Heart right ventricle (tissue), 16 donors: Measurements from ENCODE around the gene RAMP2. TPM values are rescaled to one million over a fixed set of nuclear protein-coding genes. Genes with fewer than 3 reads are reported as not detected.

ENCODE experiments used
- ATAC-seq, 8 donors: fragments of 200-7000 bp; cut with Tn5 transposase; one replicate each; pipeline ENCODE4 v1.9.1; 2020; ENCODE audit warnings: mild to moderate bottlenecking in 8 of 8, moderate library complexity in 8 of 8, moderate number of reproducible peaks in 1 of 8
- DNase-seq, 2 donors: peaks; one replicate each; pipeline ENCODE4 v3.0.0-alpha.2; 2020
- H3K27ac ChIP-seq, 10 donors: fragments of 200-600 bp; sonication (generic) in 2 of 10; one replicate each; pipeline versions ENCODE4 v1.5.0 to v1.8.0; 2020 to 2022; ENCODE audit warnings: mild to moderate bottlenecking in 3 of 10
- H3K27me3 ChIP-seq, 7 donors: fragments of 200-600 bp; one replicate each; pipeline ENCODE4 v1.8.0; 2021 to 2022; ENCODE audit warnings: mild to moderate bottlenecking in 2 of 7
- H3K36me3 ChIP-seq, 9 donors: fragments of 200-600 bp; sonication (generic) in 1 of 9; one replicate each; pipeline versions ENCODE4 v1.5.0 to v1.8.0; 2020 to 2022; ENCODE audit warnings: mild to moderate bottlenecking in 2 of 9
- H3K4me1 ChIP-seq, 9 donors: fragments of 200-600 bp; sonication (generic) in 1 of 9; one replicate each; pipeline versions ENCODE4 v1.5.0 to v1.8.0; 2020 to 2022; ENCODE audit warnings: mild to moderate bottlenecking in 4 of 9
- H3K4me3 ChIP-seq, 10 donors: fragments of 200-600 bp; sonication (generic) in 2 of 10; one replicate each; pipeline versions ENCODE4 v1.5.0 to v1.8.0; 2020 to 2022; ENCODE audit warnings: mild to moderate bottlenecking in 7 of 10, moderate library complexity in 2 of 10
- H3K9me3 ChIP-seq, 11 donors: fragments of 200-600 bp in 10 of 11; sonication (generic) in 2 of 11; one replicate each; pipeline versions ENCODE4 v1.5.0 to v1.8.0; 2013 to 2022; ENCODE audit warnings: mild to moderate bottlenecking in 2 of 11, control low read depth in 1 of 11, moderate library complexity in 1 of 11
- WGBS, 2 donors: extraction: QIAGEN DNeasy Blood & Tissue Kit; methylation state at CpG; one replicate each; pipeline ENCODE4 v1.1.7; 2013; ENCODE audit warnings: inconsistent platforms in 1 of 2; 5-methylcytosine and 5-hydroxymethylcytosine counted together
- intact Hi-C, 10 donors: fragments of 100-400 bp; cut with DNase I; formaldehyde crosslinking; loops; one replicate each; pipeline versions ENCODE4 v1.11.1 to v1.14.2; 2022
- polyA plus RNA-seq, 2 donors: library from polyadenylated mRNA; stranded (reverse); fragments of 200-250 nt; gene quantifications; one replicate each; pipeline ENCODE4 v1.2.3, GENCODE V29; 2013
- total RNA-seq, 10 donors: library from RNA; stranded (reverse); fragmentation: NEBNext Ultra II Directional in 3 of 10; extraction: Animal tissue kit (Norgen Biotek cat#: 25700) in 3 of 10; gene quantifications; one replicate each; pipeline versions ENCODE4 v1.2.1 to v1.2.4, GENCODE V29; 2021 to 2023
- TF ChIP-seq, protein P1 (sequence below), 9 donors: fragments of 200-600 bp; sonication (generic) in 2 of 9; IDR thresholded peaks; one replicate each; pipeline versions ENCODE4 v1.5.0 to v1.8.0; 2021 to 2022; ENCODE audit warnings: antibody characterized with exemption in 9 of 9, mild to moderate bottlenecking in 5 of 9, moderate library complexity in 1 of 9
- donor health status: Arrhythmogenic right ventricular cardiomyopathy.
- donor health status: ischemic (EF 13 %, LVEDD 7.1; RV severe dilation, severe dysfunction).
- donor health status: healthy with polysubstance abuse.
- donor health status: DM: no; HTN: yes; CAD: no.
- donor health status: DM: no; HTN: no; CAD: no.
- donor health status: ischemic (EF 25% LVEDD 6.9; RV normal size, moderate dysfunction).
- donor health status: ischemic (EF 25% LVEDD 5.7; RV mildly dilated, moderate dysfunction).
- donor health status: healthy.
- donor health status: DM: yes; HTN: yes; CAD: no.
- donor health status: Ischemic cardiomyopathy.
- donor health status: ischemic (EF 35%, LVEDD 5.7; RV mildly dilated, moderate dysfunction).
- donor health status: nonischemic (EF 11% LVEDD 7.7; RV severe dilation, severe dysfunction).
- donor health status: DM: yes; HTN: yes; CAD: no.
- donor health status: PGD.
- donor health status: ischemic (EF 29% LVEDD 5.4; RV normal size, mild dysfunction).
- donor health status: nonischemic (EF 23%, LVEDD 6.1; RV moderate dilation, normal function).

RAMP2 gene
- total and polyA plus RNA-seq, 12 donors, result 32.1 to 105 (median 40.1) TPM

DNA sequence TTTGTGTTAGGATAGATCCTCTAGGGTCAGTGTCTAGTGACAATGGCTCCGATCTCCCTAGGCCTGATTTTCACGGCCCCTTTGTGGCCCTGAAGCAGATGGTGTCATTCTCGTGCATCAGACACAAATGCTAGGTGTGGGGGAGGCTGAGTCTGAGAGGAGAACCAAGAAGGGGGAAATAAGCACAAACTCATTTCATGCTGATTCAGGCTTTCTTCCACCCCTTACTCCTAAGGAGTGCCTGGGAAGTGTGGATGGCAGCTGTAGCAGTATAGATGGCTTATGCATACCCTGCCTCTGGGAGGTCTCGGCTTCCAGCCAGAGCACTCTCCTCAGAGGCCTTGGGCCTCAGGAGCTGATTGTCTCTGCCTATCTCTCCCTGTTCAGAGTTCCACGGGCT lies 17.5 kb downstream of the RAMP2 start:
- Histone ChIP-seq H3K27ac (no peak overlapping the region), H3K27me3 (peaks cover 0 to 42% (median 35%) of the 10 kb centered on the region in 7 donors), H3K9me3 (no peaks in the 10 kb centered on the region), H3K4me3 (no peak overlapping the region), H3K36me3 (peaks cover 0 to 55% (median 41%) of the 10 kb centered on the region in 9 donors), H3K4me1 (peaks cover 7 to 28% (median 21%) of the 10 kb centered on the region in 9 donors)
- DNase-seq, result no peak
- no peak for ATAC-seq
- intact Hi-C loops, result no loop called here
- WGBS, 2 donors, result 88 to 91% methylated on average over 5 of the region's 5 CpGs
- TF ChIP-seq, protein P1, sequence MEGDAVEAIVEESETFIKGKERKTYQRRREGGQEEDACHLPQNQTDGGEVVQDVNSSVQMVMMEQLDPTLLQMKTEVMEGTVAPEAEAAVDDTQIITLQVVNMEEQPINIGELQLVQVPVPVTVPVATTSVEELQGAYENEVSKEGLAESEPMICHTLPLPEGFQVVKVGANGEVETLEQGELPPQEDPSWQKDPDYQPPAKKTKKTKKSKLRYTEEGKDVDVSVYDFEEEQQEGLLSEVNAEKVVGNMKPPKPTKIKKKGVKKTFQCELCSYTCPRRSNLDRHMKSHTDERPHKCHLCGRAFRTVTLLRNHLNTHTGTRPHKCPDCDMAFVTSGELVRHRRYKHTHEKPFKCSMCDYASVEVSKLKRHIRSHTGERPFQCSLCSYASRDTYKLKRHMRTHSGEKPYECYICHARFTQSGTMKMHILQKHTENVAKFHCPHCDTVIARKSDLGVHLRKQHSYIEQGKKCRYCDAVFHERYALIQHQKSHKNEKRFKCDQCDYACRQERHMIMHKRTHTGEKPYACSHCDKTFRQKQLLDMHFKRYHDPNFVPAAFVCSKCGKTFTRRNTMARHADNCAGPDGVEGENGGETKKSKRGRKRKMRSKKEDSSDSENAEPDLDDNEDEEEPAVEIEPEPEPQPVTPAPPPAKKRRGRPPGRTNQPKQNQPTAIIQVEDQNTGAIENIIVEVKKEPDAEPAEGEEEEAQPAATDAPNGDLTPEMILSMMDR (IDR thresholded peaks at IDR 0.05), result no peak

DNA sequence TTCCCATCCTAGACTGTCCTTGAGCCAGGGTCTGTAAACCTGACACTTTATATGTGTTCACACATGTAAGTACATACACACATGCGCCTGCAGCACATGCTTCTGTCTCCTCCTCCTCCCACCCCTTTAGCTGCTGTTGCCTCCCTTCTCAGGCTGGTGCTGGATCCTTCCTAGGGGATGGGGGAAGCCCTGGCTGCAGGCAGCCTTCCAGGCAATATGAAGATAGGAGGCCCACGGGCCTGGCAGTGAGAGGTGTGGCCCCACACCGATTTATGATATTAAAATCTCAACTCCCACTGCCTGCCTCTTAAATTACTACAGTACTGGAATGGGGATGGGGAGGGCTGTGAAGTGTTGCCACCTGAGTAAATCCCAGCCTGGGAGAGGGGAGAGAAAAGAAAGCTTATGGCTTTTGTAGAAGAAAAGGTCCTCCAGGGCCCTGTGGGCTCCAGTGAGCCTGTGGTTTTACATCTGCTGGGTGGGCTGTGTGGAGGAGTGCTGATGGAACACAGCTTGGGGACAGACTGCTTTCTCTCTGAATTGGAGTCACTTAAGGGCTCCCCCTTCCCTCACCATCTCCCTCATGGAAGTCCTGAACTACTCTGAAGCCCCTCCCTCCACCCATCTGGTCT lies 18.4 kb downstream of the RAMP2 start:
- ATAC-seq, result peak in 1 of 8 donors; percentile 20
- Histone ChIP-seq H3K4me3 (no peak overlapping the region), H3K36me3 (peaks cover 0 to 54% (median 41%) of the 10 kb centered on the region in 9 donors), H3K27me3 (peaks cover 0 to 50% (median 44%) of the 10 kb centered on the region in 7 donors), H3K9me3 (no peaks in the 10 kb centered on the region), H3K4me1 (peaks cover 8 to 28% (median 23%) of the 10 kb centered on the region in 9 donors), H3K27ac (no peak overlapping the region)
- TF ChIP-seq, protein P1 (IDR thresholded peaks at IDR 0.05), result no peak
- intact Hi-C loops, result no loop called here
- WGBS, 2 donors, result 69 to 72% methylated on average over 3 of the region's 3 CpGs
- no peak for DNase-seq

DNA sequence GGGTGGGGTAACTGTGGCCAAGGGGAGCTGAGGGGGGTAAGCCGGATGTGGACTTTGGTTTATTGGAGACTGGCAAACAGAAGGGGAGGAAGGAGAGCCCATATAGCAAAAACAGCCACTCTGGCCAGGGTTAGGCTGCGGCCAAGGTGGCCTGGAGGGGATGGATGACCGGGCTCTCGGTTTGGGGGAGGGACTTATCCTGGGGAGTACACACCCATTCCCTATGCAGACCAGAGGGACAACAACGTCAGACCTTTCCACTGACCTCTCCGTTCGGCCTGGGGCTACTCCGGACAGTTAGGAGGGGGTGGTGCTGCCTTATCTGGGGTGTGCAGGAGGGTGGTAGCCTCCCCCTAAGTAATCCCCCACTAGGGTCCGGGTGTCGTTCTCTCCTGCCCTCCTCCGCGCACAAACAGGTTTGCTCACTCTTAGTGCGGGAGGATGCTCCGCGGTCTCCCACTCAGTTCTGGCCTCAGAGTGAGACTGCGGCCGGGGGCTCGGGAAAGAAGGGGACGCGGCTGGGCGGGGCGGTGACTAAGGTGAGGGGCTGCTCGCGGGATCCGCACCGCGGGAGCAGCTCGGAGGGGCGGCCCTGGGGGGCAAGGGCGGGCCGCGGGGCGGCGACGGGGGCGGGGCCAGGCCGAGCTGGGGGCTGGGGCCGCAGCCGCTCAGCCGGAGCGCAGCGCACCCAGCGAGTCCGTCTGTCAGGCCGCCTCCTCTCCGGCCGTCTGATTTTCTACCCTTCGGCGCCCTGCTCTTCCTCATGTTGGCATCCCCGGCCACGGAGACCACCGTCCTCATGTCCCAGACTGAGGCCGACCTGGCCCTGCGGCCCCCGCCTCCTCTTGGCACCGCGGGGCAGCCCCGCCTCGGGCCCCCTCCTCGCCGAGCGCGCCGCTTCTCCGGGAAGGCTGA lies 19.2 kb downstream of the RAMP2 start, which contains the start of gene WNK4:
WNK4 (plus strand) TSS at position 675 of the 915 bp plus-strand sequence; CDS start at position 764, 89 bp downstream.
- ATAC-seq (peak in 5 of 8 donors; percentile 14 to 53 (median 28)), DNase-seq (no peak)
- Histone ChIP-seq H3K4me3 (peak within 1 kb of the TSS; percentile 15 to 51 (median 36)), H3K9me3 (no peaks in the 10 kb centered on the region), H3K36me3 (peaks cover 0 to 47% (median 37%) of the 10 kb centered on the region in 9 donors), H3K4me1 (peaks cover 8 to 34% (median 26%) of the 10 kb centered on the region in 9 donors), H3K27ac (no peak within 1 kb of the TSS), H3K27me3 (peaks cover 0 to 58% (median 52%) of the 10 kb centered on the region in 7 donors)
- intact Hi-C loops, result no loop called here
- TF ChIP-seq, protein P1 (IDR thresholded peaks at IDR 0.05), result no peak
- WGBS, 2 donors, result 6 to 7% methylated on average over 47 to 64 of the region's 65 CpGs
